ENCODE results near the gene RAPGEF5. TPM values are rescaled to one million over a fixed set of nuclear protein-coding genes. Genes with fewer than 3 reads are reported as not detected.

Gene RAPGEF5
- total and polyA plus RNA-seq, 2 donors (not counting 3 experiments of a cell fraction or from before 2014, with no cell fraction given) = 10.0 to 43.2 TPM

DNA sequence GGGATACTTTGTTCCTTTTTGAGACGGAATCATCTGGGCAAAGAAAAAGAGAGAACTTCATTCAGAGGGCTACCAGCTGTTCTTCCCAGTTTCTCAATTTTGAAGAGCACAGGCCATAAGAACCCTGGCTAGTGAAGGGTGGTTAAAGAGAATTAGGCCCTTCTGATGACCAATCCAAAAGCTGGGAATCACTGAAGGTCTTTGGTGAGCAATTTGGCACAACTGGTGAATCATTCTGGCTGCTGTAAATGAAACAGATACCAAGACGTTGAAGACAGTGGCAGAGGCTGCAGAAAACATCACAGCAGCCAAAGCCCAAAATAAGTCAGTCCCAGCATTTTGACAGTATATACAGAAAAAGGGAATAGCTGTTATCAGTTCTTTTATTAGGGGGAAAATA lies 5.1 kb downstream of the RAPGEF5 start:
- TF ChIP-seq, protein P1, sequence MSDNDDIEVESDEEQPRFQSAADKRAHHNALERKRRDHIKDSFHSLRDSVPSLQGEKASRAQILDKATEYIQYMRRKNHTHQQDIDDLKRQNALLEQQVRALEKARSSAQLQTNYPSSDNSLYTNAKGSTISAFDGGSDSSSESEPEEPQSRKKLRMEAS (IDR thresholded peaks at IDR 0.05; ENCODE audit: insufficient read depth, insufficient read length) = no peak
- TF ChIP-seq POLR2A (IDR thresholded peaks at IDR 0.05; ENCODE audit: low read depth, low read length) = no peak
- no peak for TF ChIP-seq JUN (IDR thresholded peaks at IDR 0.05; ENCODE audit: borderline replicate concordance, insufficient read depth, insufficient read length, low read depth)
- TF ChIP-seq, protein P2, sequence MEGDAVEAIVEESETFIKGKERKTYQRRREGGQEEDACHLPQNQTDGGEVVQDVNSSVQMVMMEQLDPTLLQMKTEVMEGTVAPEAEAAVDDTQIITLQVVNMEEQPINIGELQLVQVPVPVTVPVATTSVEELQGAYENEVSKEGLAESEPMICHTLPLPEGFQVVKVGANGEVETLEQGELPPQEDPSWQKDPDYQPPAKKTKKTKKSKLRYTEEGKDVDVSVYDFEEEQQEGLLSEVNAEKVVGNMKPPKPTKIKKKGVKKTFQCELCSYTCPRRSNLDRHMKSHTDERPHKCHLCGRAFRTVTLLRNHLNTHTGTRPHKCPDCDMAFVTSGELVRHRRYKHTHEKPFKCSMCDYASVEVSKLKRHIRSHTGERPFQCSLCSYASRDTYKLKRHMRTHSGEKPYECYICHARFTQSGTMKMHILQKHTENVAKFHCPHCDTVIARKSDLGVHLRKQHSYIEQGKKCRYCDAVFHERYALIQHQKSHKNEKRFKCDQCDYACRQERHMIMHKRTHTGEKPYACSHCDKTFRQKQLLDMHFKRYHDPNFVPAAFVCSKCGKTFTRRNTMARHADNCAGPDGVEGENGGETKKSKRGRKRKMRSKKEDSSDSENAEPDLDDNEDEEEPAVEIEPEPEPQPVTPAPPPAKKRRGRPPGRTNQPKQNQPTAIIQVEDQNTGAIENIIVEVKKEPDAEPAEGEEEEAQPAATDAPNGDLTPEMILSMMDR (IDR thresholded peaks at IDR 0.05; ENCODE audit: extremely low read depth in 1 of 2, insufficient read depth in 1 of 2, low read depth in 1 of 2, low read length in 2 of 2) = no peak
- TF ChIP-seq GATA2 (IDR thresholded peaks at IDR 0.05; ENCODE audit: insufficient read depth, insufficient read length, low read depth, low read length) = no peak
- TF ChIP-seq MYC (IDR thresholded peaks at IDR 0.05; ENCODE audit: low read depth, low read length) = no peak
- TF ChIP-seq FOS (IDR thresholded peaks at IDR 0.05; ENCODE audit: borderline replicate concordance, insufficient read depth, low read length) = no peak
- no peak for TF ChIP-seq EZH2 (IDR thresholded peaks at IDR 0.05; ENCODE audit: borderline replicate concordance, low read depth, low read length, severe bottlenecking)
- no peak for TF ChIP-seq POLR2AphosphoS5 (IDR thresholded peaks at IDR 0.05; ENCODE audit: insufficient read depth, low read depth, low read length)
- H3K9me3 ChIP-seq (replicated peaks; ENCODE audit: control insufficient read depth, insufficient read depth, low read length) = no peaks in the 10 kb centered on the region
- no peak overlapping the region for H3K4me3 ChIP-seq (replicated peaks in 1 of 3; ENCODE audit: insufficient read depth in 1 of 3, low read depth in 1 of 3, low read length in 3 of 3)
- no peaks in the 10 kb centered on the region for H3K79me2 ChIP-seq (ENCODE audit: control insufficient read depth, insufficient read depth, low read length)
- no peak overlapping the region for H3K27ac ChIP-seq (ENCODE audit: insufficient read depth, low read depth, low read length)
- no peaks in the 10 kb centered on the region for H4K20me1 ChIP-seq (replicated peaks; ENCODE audit: control insufficient read depth, extremely low read depth, insufficient read depth, low read length)
- no peak for DNase-seq (ENCODE audit: low read depth, low spot score)
- H3K36me3 ChIP-seq (ENCODE audit: control insufficient read depth in 2 of 2, extremely low read depth in 1 of 2, insufficient read depth in 2 of 2, low read length in 2 of 2) = no peaks in the 10 kb centered on the region
- no peak overlapping the region for H3K9ac ChIP-seq (replicated peaks; ENCODE audit: extremely low read depth, insufficient read depth, low read length)
- POLR2A ChIA-PET = no interaction called here
- dilution Hi-C loops (cut with MboI; ENCODE audit: extremely low pct_ligation_motif_present, low sequenced_read_pairs) = no loop called here
- intact Hi-C loops (cut with micrococcal nuclease) = no loop called here
- H3K9me1 ChIP-seq (replicated peaks; ENCODE audit: control insufficient read depth, extremely low read depth, insufficient read depth, low read length) = no peaks in the 10 kb centered on the region
- H3K4me2 ChIP-seq (ENCODE audit: insufficient read depth, low read length) = no peak overlapping the region
- FAIRE-seq = no peak
- H3K27me3 ChIP-seq (ENCODE audit: control insufficient read depth in 2 of 2, insufficient read depth in 2 of 2, low read length in 2 of 2) = no peaks in the 10 kb centered on the region
- no peak overlapping the region for H2AFZ ChIP-seq (ENCODE audit: low read depth, low read length)
- BruUV-seq (replicated peaks) = no TSS peak
- CTCF ChIA-PET = interaction anchor here (1.2 to 2.2 kb wide), 2 partner anchors 9 to 11 kb away, joined by 3 to 6 read pairs; no protein-coding TSS in a partner anchor
- peaks cover 11% of the 10 kb centered on the region for H3K4me1 ChIP-seq (ENCODE audit: control insufficient read depth, extremely low read depth, insufficient read depth, low read length)

All from endothelial cell of umbilical vein (primary cell).